AG04449 (cell line): Measurements from ENCODE around the gene CP.
"Not testable (repeated sequence)": the region's sequence is repeated elsewhere in the genome, so short reads cannot be mapped to it uniquely, and the experiment has no call there.

Source experiments
- CTCF ChIA-PET: fragments of 350-600 bp; formaldehyde crosslinking; extraction: SDS; loops from one replicate; lab custom pipeline; 2021; ENCODE audit warnings: antibody characterized with exemption; lab: Yijun Ruan, JAX
- POLR2A ChIA-PET: fragments of 400-600, 350-600 bp; formaldehyde crosslinking; extraction: SDS; loops from one replicate; lab custom pipeline; 2020; ENCODE audit warnings: antibody characterized with exemption, inconsistent platforms; lab: Yijun Ruan, JAX
- DNase-seq: peaks from one replicate; pipeline ENCODE4 v3.0.0-alpha.2; 2010; ENCODE audit warnings: low read depth, low spot score
- H3K4me3 ChIP-seq: 2 replicates; pipeline ENCODE4 v1.5.1; 2011; ENCODE audit warnings: low read depth, mild to moderate bottlenecking, control low read depth, low read length
- CTCF ChIP-seq: IDR thresholded peaks from one replicate; pipeline ENCODE4 v1.5.1; 2011; ENCODE audit warnings: mild to moderate bottlenecking, moderate library complexity, low read length, control low read depth, inconsistent platforms; ENCODE audit not compliant: insufficient read depth; ENCODE audit errors: missing control alignments

Gene CP

GRCh38 chr3:149233323-149233722 lies 11.7 kb upstream of the CP start:
- DNase-seq: no peak
- POLR2A ChIA-PET: no interaction called here
- CTCF ChIA-PET: interaction anchor here (0.6 to 1.4 kb wide), 2 partner anchors 11 to 39 kb away, joined by 3 to 4 read pairs; no protein-coding TSS in a partner anchor
- H3K4me3 ChIP-seq: no peak overlapping the region
- no peak for TF ChIP-seq CTCF

GRCh38 chr3:149231871-149232270 lies 10.2 kb upstream of the CP start:
- TF ChIP-seq CTCF: no peak
- no peak overlapping the region for H3K4me3 ChIP-seq
- ChIA-PET CTCF (interaction anchor here (1.3 to 1.4 kb wide), 2 partner anchors 13 to 41 kb away, joined by 4 to 5 read pairs; no protein-coding TSS in a partner anchor), POLR2A (no interaction called here)
- DNase-seq: no peak

- ChIA-PET POLR2A (no interaction called here), CTCF (no interaction called here)
- no peak overlapping the region for H3K4me3 ChIP-seq
- DNase-seq: no peak
- TF ChIP-seq CTCF: no peak
Measured at GRCh38 chr3:149227591-149228268, 6.1 kb upstream of the CP start.

GRCh38 chr3:149226776-149227175 lies 5.1 kb upstream of the CP start:
- no peak for TF ChIP-seq CTCF
- CTCF ChIA-PET: no interaction called here
- H3K4me3 ChIP-seq: no peak overlapping the region
- no peak for DNase-seq
- POLR2A ChIA-PET: no interaction called here

GRCh38 chr3:149224736-149225594 lies 3.3 kb upstream of the CP start:
- POLR2A ChIA-PET: no interaction called here
- CTCF ChIA-PET: interaction anchor here (1.0 to 1.7 kb wide), 2 partner anchors 10 to 12 kb away, joined by 3 read pairs; no protein-coding TSS in a partner anchor
- DNase-seq: peak; percentile 59
- peak overlapping the region; percentile 23 for H3K4me3 ChIP-seq
- no peak for TF ChIP-seq CTCF

- DNase-seq: no peak
- ChIA-PET CTCF (interaction anchor here (1.6 kb wide), 1 partner anchor 12 kb away, joined by 4 read pairs; no protein-coding TSS in a partner anchor), POLR2A (no interaction called here)
- TF ChIP-seq CTCF: no peak
- H3K4me3 ChIP-seq: no peak overlapping the region
Measured at GRCh38 chr3:149223461-149223820, 1.8 kb upstream of the CP start.

GRCh38 chr3:149219380-149220121 lies 2.1 kb downstream of the CP start:
- DNase-seq, CTCF ChIA-PET, H3K4me3 ChIP-seq, POLR2A ChIA-PET: not testable (repeated sequence)
